Prostate gland (tissue), 2 donors: ENCODE measurements around the gene WDR91. TPM values are rescaled to one million over a fixed set of nuclear protein-coding genes. Genes with fewer than 3 reads are reported as not detected.

Source experiments
- DNase-seq: peaks from one replicate; pipeline ENCODE4 v3.0.0-alpha.2; 2019; ENCODE audit warnings: low spot score
- H3K27ac ChIP-seq, 2 donors: fragments of 200-600 bp; sonication (generic); 2 replicates each; pipeline ENCODE4 v1.5.1; 2017 to 2019
- H3K27me3 ChIP-seq: fragments of 200-600 bp; sonication (generic); replicated peaks from 2 replicates; pipeline ENCODE4 v1.5.1; 2019; ENCODE audit not compliant: insufficient read depth
- H3K36me3 ChIP-seq, 2 donors: fragments of 200-600 bp; sonication (generic); 1 replicate in 1 of 2; 2 replicates in 1 of 2; pipeline versions ENCODE4 v1.5.1 to v1.8.1; 2017 to 2019
- H3K4me1 ChIP-seq: fragments of 200-600 bp; sonication (generic); replicated peaks from 2 replicates; pipeline ENCODE4 v1.5.1; 2019
- H3K4me3 ChIP-seq, 2 donors: fragments of 200-600 bp; sonication (generic); 2 replicates each; pipeline ENCODE4 v1.5.1; 2017 to 2019
- H3K9me3 ChIP-seq: fragments of 200-600 bp; sonication (generic); 2 replicates; pipeline ENCODE4 v1.5.1; 2017
- POLR2A ChIP-seq: fragments of 450-650 bp; IDR thresholded peaks from one replicate; pipeline ENCODE4 v1.6.1; 2016; ENCODE audit warnings: antibody characterized with exemption, mild to moderate bottlenecking
- POLR2AphosphoS5 ChIP-seq: sonication (generic); formaldehyde crosslinking; IDR thresholded peaks from one replicate; pipeline ENCODE4 v1.6.1; 2017; ENCODE audit warnings: antibody characterized with exemption
- WGBS: methylation state at CpG from one replicate; pipeline ENCODE4 v1.1.5; 2018; 5-methylcytosine and 5-hydroxymethylcytosine counted together
- intact Hi-C: fragments of 100-400 bp; cut with DNase I; formaldehyde crosslinking; loops from one replicate; pipeline ENCODE4 v1.14.2; 2022
- total RNA-seq, 2 donors: library from RNA; depleted of rRNA; stranded (reverse); fragments of >200 nt; gene quantifications; one replicate each; pipeline ENCODE4 v1.1.0, GENCODE V29; 2016
- TF ChIP-seq, protein P1 (sequence below), 4 experiments: fragments of 200-600 bp in 2 of 4; fragments of 450-650 bp in 2 of 4; sonication (generic) in 2 of 4; IDR thresholded peaks; 1 replicate in 3 of 4; 2 replicates in 1 of 4; pipeline ENCODE4 v1.5.1; 2016 to 2019; ENCODE audit warnings: antibody characterized with exemption in 4 of 4, mild to moderate bottlenecking in 2 of 4, moderate library complexity in 2 of 4

Gene WDR91
- total RNA-seq, 2 donors from 2014 or later = 13.6 to 49.1 TPM

DNA sequence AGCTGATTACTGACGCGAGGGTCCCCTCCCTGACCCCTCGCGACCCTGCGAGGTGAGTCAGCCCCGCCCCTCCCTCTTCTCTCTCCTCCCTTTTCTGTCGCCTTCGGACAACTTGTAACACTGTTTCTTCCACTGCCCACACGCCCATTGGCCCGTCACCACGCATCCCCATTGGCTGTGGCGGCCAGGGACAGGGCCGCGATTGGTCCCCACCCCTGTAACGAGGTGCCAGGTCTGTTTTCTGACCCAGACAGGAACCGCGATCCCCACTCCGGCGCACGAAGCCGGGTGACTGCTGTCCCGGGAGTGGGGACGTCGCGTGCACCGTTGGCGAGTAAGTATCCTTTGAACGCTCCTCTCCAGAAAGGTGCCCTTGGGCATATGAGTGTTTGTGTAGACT, 22.2 kb upstream of the WDR91 start, which contains the start of gene STRA8:
Gene STRA8 (plus strand): TSS at position 269 of the 400 bp plus-strand sequence. CDS start 6,687 bp downstream, outside the sequence.
- H3K27ac ChIP-seq = no peak within 1 kb of the TSS
- H3K9me3 ChIP-seq = no peaks in the 10 kb centered on the region
- no peaks in the 10 kb centered on the region for H3K4me1 ChIP-seq
- intact Hi-C loops = no loop called here
- TF ChIP-seq POLR2A (no peak), POLR2AphosphoS5 (no peak)
- TF ChIP-seq, protein P1, sequence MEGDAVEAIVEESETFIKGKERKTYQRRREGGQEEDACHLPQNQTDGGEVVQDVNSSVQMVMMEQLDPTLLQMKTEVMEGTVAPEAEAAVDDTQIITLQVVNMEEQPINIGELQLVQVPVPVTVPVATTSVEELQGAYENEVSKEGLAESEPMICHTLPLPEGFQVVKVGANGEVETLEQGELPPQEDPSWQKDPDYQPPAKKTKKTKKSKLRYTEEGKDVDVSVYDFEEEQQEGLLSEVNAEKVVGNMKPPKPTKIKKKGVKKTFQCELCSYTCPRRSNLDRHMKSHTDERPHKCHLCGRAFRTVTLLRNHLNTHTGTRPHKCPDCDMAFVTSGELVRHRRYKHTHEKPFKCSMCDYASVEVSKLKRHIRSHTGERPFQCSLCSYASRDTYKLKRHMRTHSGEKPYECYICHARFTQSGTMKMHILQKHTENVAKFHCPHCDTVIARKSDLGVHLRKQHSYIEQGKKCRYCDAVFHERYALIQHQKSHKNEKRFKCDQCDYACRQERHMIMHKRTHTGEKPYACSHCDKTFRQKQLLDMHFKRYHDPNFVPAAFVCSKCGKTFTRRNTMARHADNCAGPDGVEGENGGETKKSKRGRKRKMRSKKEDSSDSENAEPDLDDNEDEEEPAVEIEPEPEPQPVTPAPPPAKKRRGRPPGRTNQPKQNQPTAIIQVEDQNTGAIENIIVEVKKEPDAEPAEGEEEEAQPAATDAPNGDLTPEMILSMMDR (IDR thresholded peaks at IDR 0.05) = no peak
- no peak within 1 kb of the TSS for H3K4me3 ChIP-seq
- DNase-seq = no peak
- H3K36me3 ChIP-seq = no peaks in the 10 kb centered on the region
- WGBS = 96% methylated on average over 28 of the region's 28 CpGs
- no peaks in the 10 kb centered on the region for H3K27me3 ChIP-seq

DNA sequence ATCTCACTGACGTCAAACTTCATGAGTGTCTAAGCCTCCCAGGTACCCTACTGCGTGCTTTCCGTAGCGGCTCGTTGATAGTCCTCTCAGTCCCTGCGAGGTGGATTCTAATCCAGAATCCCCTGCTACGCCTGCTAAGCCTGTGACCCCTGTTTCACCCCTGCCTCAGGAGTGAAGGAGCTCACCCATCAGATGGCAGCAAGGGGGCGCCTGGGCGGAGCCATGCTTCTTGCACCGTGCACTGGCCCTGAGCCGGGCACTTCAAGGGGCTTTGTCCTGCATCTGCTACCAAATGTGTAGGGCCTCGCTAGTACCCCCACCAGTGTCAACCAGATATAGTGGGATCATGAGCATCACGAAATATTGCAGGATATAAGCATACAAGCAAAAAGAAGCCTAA, 21.4 kb upstream of the WDR91 start:
- TF ChIP-seq, protein P1 (IDR thresholded peaks at IDR 0.05) = no peak
- TF ChIP-seq POLR2AphosphoS5 (no peak), POLR2A (no peak)
- intact Hi-C loops = no loop called here
- H3K27me3 ChIP-seq = no peaks in the 10 kb centered on the region
- no peak overlapping the region for H3K27ac ChIP-seq
- H3K36me3 ChIP-seq = no peaks in the 10 kb centered on the region
- H3K9me3 ChIP-seq = no peaks in the 10 kb centered on the region
- 93% methylated on average over 13 of the region's 13 CpGs for WGBS
- no peak overlapping the region for H3K4me3 ChIP-seq
- no peaks in the 10 kb centered on the region for H3K4me1 ChIP-seq
- no peak for DNase-seq

DNA sequence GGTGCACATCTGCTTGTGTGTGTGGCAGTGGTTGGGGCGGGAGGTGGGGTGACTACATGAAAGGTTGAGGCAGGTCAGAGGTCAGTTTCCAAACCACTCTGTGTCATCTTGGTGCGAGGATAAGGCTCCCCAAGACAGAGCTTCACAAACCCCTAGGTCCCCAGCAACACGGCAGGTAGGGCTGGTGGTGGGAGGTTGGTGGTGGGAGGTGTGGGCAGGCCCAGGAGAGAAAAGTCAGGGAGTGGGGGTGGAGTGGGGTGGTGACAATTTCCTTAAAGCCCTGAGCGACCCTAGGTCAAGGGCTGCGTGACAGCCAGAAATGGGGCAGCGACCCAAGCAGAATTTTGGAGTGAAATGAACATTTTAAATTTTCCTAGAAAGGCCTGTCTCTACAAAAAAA, 20.8 kb upstream of the WDR91 start:
- no peak for DNase-seq
- WGBS = 96% methylated on average over 6 of the region's 6 CpGs
- H3K27me3 ChIP-seq = no peaks in the 10 kb centered on the region
- no peaks in the 10 kb centered on the region for H3K9me3 ChIP-seq
- no peak overlapping the region for H3K4me3 ChIP-seq
- no peaks in the 10 kb centered on the region for H3K36me3 ChIP-seq
- no peak for TF ChIP-seq POLR2A
- TF ChIP-seq, protein P1 (IDR thresholded peaks at IDR 0.05) = no peak
- no peak for TF ChIP-seq POLR2AphosphoS5
- intact Hi-C loops = no loop called here
- no peaks in the 10 kb centered on the region for H3K4me1 ChIP-seq
- H3K27ac ChIP-seq = no peak overlapping the region

DNA sequence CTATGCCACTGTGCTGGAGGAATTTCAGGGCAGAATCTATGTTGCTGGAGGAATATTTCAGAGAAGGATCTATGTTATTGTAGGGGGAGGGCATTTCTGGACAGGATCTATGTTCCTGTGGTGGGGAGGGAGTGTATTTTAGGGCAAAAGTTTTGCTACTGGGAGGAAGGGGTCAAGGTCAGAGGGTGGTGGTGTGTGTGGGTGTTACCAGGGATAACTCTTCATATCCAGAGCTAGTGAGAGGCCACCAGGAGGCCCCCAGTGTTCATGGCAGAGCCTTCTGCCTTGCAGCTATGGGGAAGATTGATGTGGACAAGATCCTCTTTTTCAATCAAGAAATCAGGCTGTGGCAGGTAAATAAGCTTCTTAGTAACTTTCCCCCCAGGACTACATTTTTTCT, 20.4 kb upstream of the WDR91 start:
- no peak for DNase-seq

DNA sequence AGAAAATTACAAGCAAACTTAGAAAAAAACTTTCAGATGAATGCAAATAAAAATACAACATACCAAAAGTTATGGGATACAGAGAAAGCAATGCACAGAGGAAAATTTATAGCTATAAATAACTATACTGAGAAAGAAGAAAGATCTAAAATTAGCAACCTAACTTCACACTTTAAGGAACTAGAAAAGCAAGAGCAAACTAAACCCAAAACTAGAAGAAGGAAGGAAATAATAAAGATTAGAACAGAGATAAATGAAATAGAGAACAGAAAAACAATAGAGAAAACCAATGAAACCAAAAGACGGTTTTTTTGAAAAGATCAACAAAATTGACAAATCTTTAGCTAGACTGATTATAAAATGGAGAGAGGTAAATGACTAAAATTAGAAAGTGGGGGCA, 12.7 kb upstream of the WDR91 start:
- TF ChIP-seq POLR2A = no peak
- TF ChIP-seq POLR2AphosphoS5 = no peak
- TF ChIP-seq, protein P1 (IDR thresholded peaks at IDR 0.05) = no peak
- no peak overlapping the region for H3K4me3 ChIP-seq
- no peak for DNase-seq
- H3K27ac ChIP-seq = no peak overlapping the region
- intact Hi-C loops = no loop called here
- WGBS = 25% methylated on average over 1 of the region's 1 CpG
- H3K9me3 ChIP-seq = no peaks in the 10 kb centered on the region
- H3K36me3 ChIP-seq = no peaks in the 10 kb centered on the region
- no peaks in the 10 kb centered on the region for H3K27me3 ChIP-seq
- H3K4me1 ChIP-seq = no peaks in the 10 kb centered on the region

More for the DNA sequence above, 20.4 kb upstream of the WDR91 start:
- Histone ChIP-seq H3K4me1 (no peaks in the 10 kb centered on the region), H3K36me3 (no peaks in the 10 kb centered on the region), H3K27ac (no peak overlapping the region), H3K4me3 (no peak overlapping the region), H3K27me3 (no peaks in the 10 kb centered on the region), H3K9me3 (no peaks in the 10 kb centered on the region)
- intact Hi-C loops = no loop called here
- TF ChIP-seq, protein P1 (IDR thresholded peaks at IDR 0.05) = no peak
- TF ChIP-seq POLR2A = no peak
- TF ChIP-seq POLR2AphosphoS5 = no peak
